H9 (cell line): Measurements from ENCODE around the gene BTBD6. TPM values are rescaled to one million over a fixed set of nuclear protein-coding genes. Genes with fewer than 3 reads are reported as not detected.

ENCODE experiments used
- DNase-seq: peaks from one replicate; pipeline ENCODE4 v3.0.0-alpha.2; 2017
- H2AFZ ChIP-seq: one replicate; pipeline ENCODE4 v1.6.1; 2013; ENCODE audit warnings: mild to moderate bottlenecking, low read length, control low read depth, moderate library complexity
- H2AK5ac ChIP-seq: 2 replicates; pipeline ENCODE4 v1.6.1; 2013; ENCODE audit warnings: low read length, control low read depth, mixed read lengths; ENCODE audit not compliant: insufficient read length
- H2BK120ac ChIP-seq: one replicate; pipeline ENCODE4 v1.6.1; 2013; ENCODE audit warnings: low read depth, mild to moderate bottlenecking, low read length, control low read depth, inconsistent platforms; ENCODE audit not compliant: poor library complexity, severe bottlenecking
- H2BK12ac ChIP-seq: 2 replicates; pipeline ENCODE4 v1.6.1; 2013; ENCODE audit warnings: low read length, control low read depth, mixed read lengths, low read depth; ENCODE audit not compliant: insufficient read length
- H2BK15ac ChIP-seq: 2 replicates; pipeline ENCODE4 v1.6.1; 2013; ENCODE audit warnings: low read depth, low read length, control low read depth
- H2BK20ac ChIP-seq: one replicate; pipeline ENCODE4 v1.6.1; 2013; ENCODE audit warnings: low read depth, mild to moderate bottlenecking, low read length, control low read depth, inconsistent platforms; ENCODE audit not compliant: poor library complexity, severe bottlenecking
- H2BK5ac ChIP-seq: 2 replicates; pipeline ENCODE4 v1.6.1; 2013; ENCODE audit warnings: low read length, control low read depth, mixed read lengths; ENCODE audit not compliant: insufficient read length
- H3K14ac ChIP-seq: 2 replicates; pipeline ENCODE4 v1.6.1; 2013; ENCODE audit warnings: low read length, control low read depth; ENCODE audit not compliant: insufficient read depth
- H3K18ac ChIP-seq: 2 replicates; pipeline ENCODE4 v1.6.1; 2013; ENCODE audit warnings: low read depth, mild to moderate bottlenecking, mixed read lengths, low read length, control low read depth; ENCODE audit not compliant: insufficient read length
- H3K23ac ChIP-seq: 2 replicates; pipeline ENCODE4 v1.6.1; 2013; ENCODE audit warnings: low read length, control low read depth, mixed read lengths, low read depth; ENCODE audit not compliant: insufficient read length
- H3K23me2 ChIP-seq: 2 replicates; pipeline ENCODE4 v1.6.1; 2013; ENCODE audit warnings: low read depth, mild to moderate bottlenecking, mixed read lengths, low read length, control low read depth; ENCODE audit not compliant: insufficient read length, poor library complexity, severe bottlenecking
- H3K27ac ChIP-seq: 2 replicates; pipeline ENCODE4 v1.5.1; 2013; ENCODE audit warnings: low read length, control low read depth, mixed read lengths, low read depth; ENCODE audit not compliant: insufficient read length
- H3K27me3 ChIP-seq: 2 replicates; pipeline ENCODE4 v1.6.1; 2013; ENCODE audit warnings: low read length, control low read depth, inconsistent platforms; ENCODE audit not compliant: insufficient read depth
- H3K4ac ChIP-seq: 2 replicates; pipeline ENCODE4 v1.6.1; 2013; ENCODE audit warnings: low read depth, mild to moderate bottlenecking, control low read depth, inconsistent platforms, low read length, moderate library complexity
- H3K4me1 ChIP-seq: 2 replicates; pipeline ENCODE4 v1.6.1; 2013; ENCODE audit warnings: low read length, control low read depth, inconsistent platforms; ENCODE audit not compliant: insufficient read depth
- H3K4me2 ChIP-seq: 2 replicates; pipeline ENCODE4 v1.6.1; 2013; ENCODE audit warnings: low read length, control low read depth, mixed read lengths; ENCODE audit not compliant: insufficient read length, insufficient read depth
- H3K56ac ChIP-seq: 2 replicates; pipeline ENCODE4 v1.6.1; 2013; ENCODE audit warnings: low read depth, mild to moderate bottlenecking, mixed read lengths, low read length, control low read depth; ENCODE audit not compliant: insufficient read length
- H3K79me1 ChIP-seq: 2 replicates; pipeline ENCODE4 v1.6.1; 2013; ENCODE audit warnings: low read depth, mild to moderate bottlenecking, moderate library complexity, low read length, control low read depth, inconsistent platforms; ENCODE audit not compliant: insufficient read depth, poor library complexity, severe bottlenecking
- H3K79me2 ChIP-seq: 2 replicates; pipeline ENCODE4 v1.6.1; 2013; ENCODE audit warnings: low read length, control low read depth, inconsistent platforms; ENCODE audit not compliant: insufficient read depth
- H3K9ac ChIP-seq: 2 replicates; pipeline ENCODE4 v1.6.1; 2013; ENCODE audit warnings: low read length, control low read depth, mixed read lengths; ENCODE audit not compliant: insufficient read length; ENCODE audit errors: extremely low read depth
- H3K9me3 ChIP-seq: one replicate; pipeline ENCODE4 v1.6.1; 2013; ENCODE audit warnings: low read depth, low read length, inconsistent platforms; ENCODE audit not compliant: control insufficient read depth
- H3T11ph ChIP-seq: one replicate; pipeline ENCODE4 v1.6.1; 2013; ENCODE audit warnings: mild to moderate bottlenecking, low read length, control low read depth, inconsistent platforms
- H4K20me1 ChIP-seq: one replicate; pipeline ENCODE4 v1.6.1; 2013; ENCODE audit not compliant: control insufficient read depth, insufficient read length, insufficient read depth
- H4K5ac ChIP-seq: 2 replicates; pipeline ENCODE4 v1.6.1; 2013; ENCODE audit warnings: low read depth, mild to moderate bottlenecking, mixed read lengths, low read length, control low read depth; ENCODE audit not compliant: insufficient read length
- H4K8ac ChIP-seq: replicated peaks from 2 replicates; pipeline ENCODE4 v1.6.1; 2013; ENCODE audit warnings: low read length, control low read depth, mixed read lengths, low read depth; ENCODE audit not compliant: insufficient read length
- H4K91ac ChIP-seq: 2 replicates; pipeline ENCODE4 v1.6.1; 2013; ENCODE audit warnings: low read depth, mild to moderate bottlenecking, moderate library complexity, mixed read lengths, low read length, control low read depth; ENCODE audit not compliant: insufficient read length
- H3K27ac Mint-ChIP-seq, 3 experiments: 2 replicates in 2 of 3; 3 replicates in 1 of 3; pipeline ENCODE4 v1.8.0; 2020 to 2021; ENCODE audit warnings: mixed read lengths in 3 of 3, mild to moderate bottlenecking in 1 of 3, moderate library complexity in 1 of 3
- H3K27me3 Mint-ChIP-seq: 2 replicates; pipeline ENCODE4 v1.8.0; 2021; ENCODE audit warnings: low read depth, mild to moderate bottlenecking, moderate library complexity, mixed read lengths
- H3K36me3 Mint-ChIP-seq, 3 experiments: 2 replicates in 2 of 3; 3 replicates in 1 of 3; pipeline ENCODE4 v1.8.0; 2020 to 2021; ENCODE audit warnings: low read depth in 3 of 3, mixed read lengths in 3 of 3; ENCODE audit not compliant: insufficient read depth in 1 of 3
- H3K4me1 Mint-ChIP-seq, 2 experiments: 2 replicates each; pipeline ENCODE4 v1.8.0; 2020; ENCODE audit warnings: mixed read lengths in 2 of 2
- H3K4me3 Mint-ChIP-seq, 2 experiments: 2 replicates in 1 of 2; 3 replicates in 1 of 2; pipeline ENCODE4 v1.8.0; 2020 to 2021; ENCODE audit warnings: mild to moderate bottlenecking in 2 of 2, mixed read lengths in 2 of 2, moderate library complexity in 1 of 2
- H3K9me3 Mint-ChIP-seq, 2 experiments: 2 replicates in 1 of 2; 3 replicates in 1 of 2; pipeline ENCODE4 v1.8.0; 2020; ENCODE audit warnings: mild to moderate bottlenecking in 2 of 2, mixed read lengths in 2 of 2, moderate library complexity in 1 of 2
- CTCF ChIP-seq: fragments of 200-600 bp; sonication (generic); conservative IDR thresholded peaks from 3 replicates; pipeline ENCODE4 v1.8.0; 2021; ENCODE audit warnings: antibody characterized with exemption, mild to moderate bottlenecking
- WGBS: extraction: QIAGEN DNeasy Blood & Tissue Kit; methylation state at CpG from one replicate; pipeline ENCODE4 v1.1.7; 2013; ENCODE audit warnings: missing lambda C conversion rate, low lambda C conversion rate, mixed read lengths; ENCODE audit not compliant: insufficient read length; ENCODE audit errors: extremely low coverage; 5-methylcytosine and 5-hydroxymethylcytosine counted together
- total RNA-seq: library from RNA; stranded (reverse); gene quantifications from 2 replicates; pipeline ENCODE4 v1.2.1, GENCODE V29; 2021

BTBD6 gene
- total RNA-seq, 1 experiment from 2014 or later = 23.3 TPM

- Mint-ChIP-seq H3K36me3 (peaks cover 0 to 14% (median 13%) of the 10 kb centered on the region in 3 experiments; a peak in 6 of 7 replicates), H3K9me3 (no peaks in the 10 kb centered on the region; a peak in 1 of 5 replicates), H3K4me3 (no peak overlapping the region), H3K4me1 (no peaks in the 10 kb centered on the region), H3K27ac (no peak overlapping the region; a peak in 2 of 7 replicates), H3K27me3 (no peaks in the 10 kb centered on the region)
- Histone ChIP-seq H2BK15ac (no peak overlapping the region), H4K91ac (no peak overlapping the region), H3K4me1 (no peaks in the 10 kb centered on the region), H3K4me2 (no peak overlapping the region), H3K23me2 (no peaks in the 10 kb centered on the region), H3K79me1 (no peaks in the 10 kb centered on the region), H4K20me1 (no peaks in the 10 kb centered on the region), H3K9me3 (no peaks in the 10 kb centered on the region), H2AFZ (no peak overlapping the region), H3K27me3 (no peaks in the 10 kb centered on the region), H3K4ac (no peak overlapping the region), H3K79me2 (no peaks in the 10 kb centered on the region), H4K5ac (no peak overlapping the region), H4K8ac (no peak overlapping the region), H3K23ac (no peak overlapping the region), H3K14ac (no peak overlapping the region), H3K9ac (no peak overlapping the region), H3K27ac (no peak overlapping the region), H2BK12ac (no peak overlapping the region), H2BK5ac (no peak overlapping the region), H3T11ph (no peak overlapping the region), H2AK5ac (no peak overlapping the region), H3K56ac (no peak overlapping the region), H3K18ac (no peak overlapping the region), H2BK120ac (no peak overlapping the region), H2BK20ac (no peak overlapping the region)
- TF ChIP-seq CTCF = no peak
- no peak for DNase-seq
- no CpG with 5 or more reads among the region's 14 CpGs for WGBS
Observed at GRCh38 chr14:105214324-105214915, 33.9 kb upstream of the BTBD6 start.
